ENCODE measurements around the gene ABCB8.

ABCB8 gene

DNA sequence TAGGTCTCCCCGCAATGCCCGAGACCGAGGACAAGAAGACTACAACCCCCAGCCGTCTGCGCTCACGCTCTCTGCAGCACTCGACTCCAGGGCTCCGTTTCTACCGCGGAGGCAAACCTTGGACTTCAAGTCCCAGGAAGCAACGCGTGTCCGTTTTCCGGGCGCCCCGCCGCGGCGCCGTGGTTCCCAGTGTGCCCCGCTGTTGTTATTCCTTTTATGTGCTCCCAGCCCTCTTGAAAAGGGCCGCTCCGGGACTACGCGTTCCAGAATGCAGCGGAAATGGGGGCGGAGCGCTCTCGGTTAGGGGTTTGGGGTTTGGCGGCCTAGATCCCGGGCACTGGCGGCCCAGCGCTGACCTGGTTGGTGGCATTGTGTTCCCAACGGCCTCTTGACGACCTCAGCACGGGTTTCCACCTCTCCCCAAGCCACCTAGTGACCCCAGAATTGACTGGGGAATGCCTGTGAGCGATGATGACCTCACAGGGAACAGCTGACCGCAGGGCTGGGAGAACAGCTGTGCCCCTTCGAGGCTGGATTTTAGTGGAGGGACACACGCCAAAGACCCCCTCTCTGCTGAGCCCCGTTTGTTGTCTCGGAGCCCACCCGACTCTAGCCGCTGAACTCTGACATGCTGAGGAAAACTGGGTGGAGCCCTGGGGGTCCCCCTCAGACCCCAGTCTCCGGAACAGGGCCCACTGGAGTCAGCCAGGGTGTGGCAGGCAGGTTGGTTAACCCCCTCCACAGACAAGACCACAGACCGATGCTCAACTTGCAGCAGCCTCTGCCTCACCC, 29.9 kb downstream of the ABCB8 start:
- Histone ChIP-seq H3K27ac (replicated peaks) (peak overlapping the region; percentile 71), H3K4me3 (replicated peaks; ENCODE audit: insufficient read depth, low read length) (peak overlapping the region; percentile 84), H3K27me3 (ENCODE audit: insufficient read depth, poor library complexity, severe bottlenecking) (no peaks in the 10 kb centered on the region)
- TF ChIP-seq POLR2AphosphoS5 (IDR thresholded peaks at IDR 0.05; ENCODE audit: low read depth) (no peak), SPI1 (IDR thresholded peaks at IDR 0.05; ENCODE audit: borderline replicate concordance, low read depth) (no peak), CTCF (IDR thresholded peaks at IDR 0.05; ENCODE audit: insufficient read depth, low read length) (no peak), GABPA (IDR thresholded peaks at IDR 0.05; ENCODE audit: low read depth) (peak; percentile 81)
- TF ChIP-seq, protein P1, sequence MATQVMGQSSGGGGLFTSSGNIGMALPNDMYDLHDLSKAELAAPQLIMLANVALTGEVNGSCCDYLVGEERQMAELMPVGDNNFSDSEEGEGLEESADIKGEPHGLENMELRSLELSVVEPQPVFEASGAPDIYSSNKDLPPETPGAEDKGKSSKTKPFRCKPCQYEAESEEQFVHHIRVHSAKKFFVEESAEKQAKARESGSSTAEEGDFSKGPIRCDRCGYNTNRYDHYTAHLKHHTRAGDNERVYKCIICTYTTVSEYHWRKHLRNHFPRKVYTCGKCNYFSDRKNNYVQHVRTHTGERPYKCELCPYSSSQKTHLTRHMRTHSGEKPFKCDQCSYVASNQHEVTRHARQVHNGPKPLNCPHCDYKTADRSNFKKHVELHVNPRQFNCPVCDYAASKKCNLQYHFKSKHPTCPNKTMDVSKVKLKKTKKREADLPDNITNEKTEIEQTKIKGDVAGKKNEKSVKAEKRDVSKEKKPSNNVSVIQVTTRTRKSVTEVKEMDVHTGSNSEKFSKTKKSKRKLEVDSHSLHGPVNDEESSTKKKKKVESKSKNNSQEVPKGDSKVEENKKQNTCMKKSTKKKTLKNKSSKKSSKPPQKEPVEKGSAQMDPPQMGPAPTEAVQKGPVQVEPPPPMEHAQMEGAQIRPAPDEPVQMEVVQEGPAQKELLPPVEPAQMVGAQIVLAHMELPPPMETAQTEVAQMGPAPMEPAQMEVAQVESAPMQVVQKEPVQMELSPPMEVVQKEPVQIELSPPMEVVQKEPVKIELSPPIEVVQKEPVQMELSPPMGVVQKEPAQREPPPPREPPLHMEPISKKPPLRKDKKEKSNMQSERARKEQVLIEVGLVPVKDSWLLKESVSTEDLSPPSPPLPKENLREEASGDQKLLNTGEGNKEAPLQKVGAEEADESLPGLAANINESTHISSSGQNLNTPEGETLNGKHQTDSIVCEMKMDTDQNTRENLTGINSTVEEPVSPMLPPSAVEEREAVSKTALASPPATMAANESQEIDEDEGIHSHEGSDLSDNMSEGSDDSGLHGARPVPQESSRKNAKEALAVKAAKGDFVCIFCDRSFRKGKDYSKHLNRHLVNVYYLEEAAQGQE (IDR thresholded peaks at IDR 0.05; ENCODE audit: insufficient replicate concordance, low read depth), result no peak
- peak; percentile 100 for DNase-seq (ENCODE audit: low read depth in 1 of 2, low spot score in 1 of 2)

DNA sequence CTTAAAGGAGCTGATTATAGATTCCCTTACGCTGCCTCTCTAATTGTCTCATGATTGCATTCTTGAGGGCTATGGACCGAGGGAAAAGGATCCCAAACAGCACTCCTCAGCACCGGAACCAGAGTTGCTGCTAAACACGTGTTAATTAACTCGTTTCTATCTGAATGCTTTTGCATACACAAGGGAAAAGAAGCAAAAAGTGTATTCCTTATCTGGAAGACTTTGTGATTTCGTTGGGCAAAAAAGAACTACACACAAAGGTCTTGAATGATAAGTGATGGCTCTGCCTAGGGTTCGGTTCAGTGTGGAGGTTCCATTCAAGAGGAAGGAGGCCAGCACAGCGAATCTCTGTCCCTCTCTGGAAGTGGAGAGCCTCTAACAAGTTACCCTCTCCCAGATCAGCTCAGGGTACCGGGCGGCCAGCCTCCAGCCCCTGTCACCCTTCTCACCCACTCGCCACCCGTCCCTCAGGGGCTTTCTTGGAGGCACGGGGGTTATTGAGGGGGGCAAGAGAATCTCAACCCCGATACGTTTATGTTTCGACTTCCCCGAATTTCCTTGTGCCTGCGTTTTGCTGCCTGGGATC, 30.6 kb downstream of the ABCB8 start:
- DNase-seq (ENCODE audit: low read depth in 1 of 2, low spot score in 1 of 2), result no peak
- peak overlapping the region; percentile 84 for H3K4me3 ChIP-seq (replicated peaks; ENCODE audit: insufficient read depth, low read length)
- peak overlapping the region; percentile 71 for H3K27ac ChIP-seq (replicated peaks)
- H3K27me3 ChIP-seq (ENCODE audit: insufficient read depth, poor library complexity, severe bottlenecking), result no peaks in the 10 kb centered on the region
- TF ChIP-seq, protein P1 (IDR thresholded peaks at IDR 0.05; ENCODE audit: insufficient replicate concordance, low read depth), result no peak
- TF ChIP-seq SPI1 (IDR thresholded peaks at IDR 0.05; ENCODE audit: borderline replicate concordance, low read depth), result no peak
- no peak for TF ChIP-seq CTCF (IDR thresholded peaks at IDR 0.05; ENCODE audit: insufficient read depth, low read length)
- no peak for TF ChIP-seq POLR2AphosphoS5 (IDR thresholded peaks at IDR 0.05; ENCODE audit: low read depth)
- TF ChIP-seq GABPA (IDR thresholded peaks at IDR 0.05; ENCODE audit: low read depth), result no peak

GRCh38 chr7:151059367-151060112, 31.3 kb downstream of the ABCB8 start, which contains the start of gene SLC4A2:
Gene SLC4A2 (plus strand): TSS chr7:151059589. CDS start chr7:151061988, 2,399 bp downstream.
- peak; percentile 81 to 86 for DNase-seq (ENCODE audit: low read depth in 1 of 2, low spot score in 1 of 2)
- TF ChIP-seq SPI1 (IDR thresholded peaks at IDR 0.05; ENCODE audit: borderline replicate concordance, low read depth) (0 out of 2 replicates have a peak, but pooled peaks have one; percentile 37), GABPA (IDR thresholded peaks at IDR 0.05; ENCODE audit: low read depth) (0 out of 2 replicates have a peak, but pooled peaks have one; percentile 20), POLR2AphosphoS5 (IDR thresholded peaks at IDR 0.05; ENCODE audit: low read depth) (no peak), CTCF (IDR thresholded peaks at IDR 0.05; ENCODE audit: insufficient read depth, low read length) (no peak)
- TF ChIP-seq, protein P1 (IDR thresholded peaks at IDR 0.05; ENCODE audit: insufficient replicate concordance, low read depth), result no peak
- H3K4me3 ChIP-seq (replicated peaks; ENCODE audit: insufficient read depth, low read length), result peak within 1 kb of the TSS; percentile 84
- no peaks in the 10 kb centered on the region for H3K27me3 ChIP-seq (ENCODE audit: insufficient read depth, poor library complexity, severe bottlenecking)
- H3K27ac ChIP-seq (replicated peaks), result peak within 1 kb of the TSS; percentile 71
